Islet precursor cell (in vitro differentiated cells): ENCODE measurements around the gene SSBP4.
A peak's percentile ranks its signal among the peaks of the same experiment; 100 is the strongest.

Experiments
- DNase-seq: peaks from one replicate; pipeline ENCODE4 v3.0.0-alpha.2; 2018

The SSBP4 gene

DNA sequence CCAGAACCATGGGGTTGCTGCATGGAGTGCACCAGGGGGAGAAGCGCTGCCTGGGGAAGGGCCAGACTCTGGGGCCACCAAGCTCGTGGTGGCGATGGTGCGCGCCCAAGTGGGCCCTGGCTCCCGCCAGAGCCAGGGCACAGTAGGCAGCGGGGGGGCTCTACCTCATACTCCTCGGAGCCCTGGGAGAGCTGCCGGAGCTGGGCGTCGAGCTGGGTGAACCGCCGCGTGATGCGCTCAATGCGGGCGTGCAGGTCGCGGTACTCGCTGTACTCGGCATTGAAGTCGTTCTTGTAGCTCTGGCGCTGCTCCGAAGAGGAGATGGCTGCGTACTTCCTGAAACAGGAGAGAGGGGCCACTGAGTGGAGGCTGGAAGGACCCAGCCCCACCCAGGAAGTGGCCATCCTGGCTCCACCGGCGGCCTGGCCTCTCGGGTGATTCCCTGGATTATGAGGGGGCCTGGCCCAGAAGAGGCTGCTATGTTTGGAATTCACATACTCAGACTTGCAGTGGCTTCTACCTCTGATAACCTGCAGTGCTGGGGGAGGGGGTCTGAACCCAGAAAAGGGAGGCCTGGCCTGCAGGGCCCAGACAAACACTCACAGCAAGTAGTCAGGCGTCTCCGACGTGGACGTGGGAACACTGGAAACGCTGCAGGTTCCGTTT lies 27.1 kb downstream of the SSBP4 start:
- peak; percentile 68 for DNase-seq

DNA sequence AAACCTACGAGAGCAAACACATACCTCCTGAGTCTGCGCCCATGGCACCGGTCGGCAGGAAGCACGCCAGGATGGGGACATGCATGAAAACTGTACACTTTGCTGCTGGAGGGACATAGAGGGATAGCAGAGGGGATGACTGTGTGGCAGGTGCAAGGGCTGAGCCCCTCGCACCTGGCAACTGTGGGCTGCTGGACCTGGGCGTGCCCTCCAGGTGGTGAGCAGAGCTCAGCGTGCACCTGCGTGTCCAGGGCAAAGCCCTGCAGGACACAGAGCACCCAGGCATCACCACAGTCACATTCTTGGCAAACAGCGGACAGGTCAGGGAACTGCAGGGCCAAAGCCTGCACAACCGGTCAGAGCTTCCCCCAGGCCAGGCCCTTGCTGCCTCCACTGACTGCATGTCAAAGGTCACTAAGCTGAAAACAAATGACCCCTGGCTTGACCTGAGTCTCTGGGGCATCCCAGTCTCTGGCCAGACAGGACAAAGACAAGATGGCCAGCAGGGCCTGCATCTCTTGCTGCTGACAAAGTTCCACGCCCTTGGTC lies 27.7 kb downstream of the SSBP4 start:
- peak; percentile 73 for DNase-seq

DNA sequence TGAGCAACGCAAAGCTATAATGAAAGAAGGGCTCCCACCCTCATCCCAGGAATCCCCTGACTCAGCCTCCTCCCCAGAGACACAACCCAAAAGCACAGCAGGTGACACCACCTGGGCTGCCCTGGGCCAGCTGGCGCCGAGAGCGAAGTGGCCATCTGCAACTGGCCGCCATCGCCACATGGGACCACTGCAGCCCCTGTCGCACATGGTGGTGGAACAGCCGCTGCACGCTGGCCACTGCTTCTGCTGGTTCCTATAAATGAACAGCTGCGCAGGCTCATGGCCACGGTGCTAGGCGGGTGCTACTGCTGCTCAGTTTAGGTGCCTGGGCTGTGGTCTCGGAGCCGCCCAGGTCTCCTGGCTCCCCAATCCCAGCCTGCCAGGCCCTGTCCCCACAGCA lies 30.4 kb downstream of the SSBP4 start:
- DNase-seq: no peak

GRCh38 chr19:18450021-18450930 lies 31.1 kb downstream of the SSBP4 start:
- no peak for DNase-seq

DNA sequence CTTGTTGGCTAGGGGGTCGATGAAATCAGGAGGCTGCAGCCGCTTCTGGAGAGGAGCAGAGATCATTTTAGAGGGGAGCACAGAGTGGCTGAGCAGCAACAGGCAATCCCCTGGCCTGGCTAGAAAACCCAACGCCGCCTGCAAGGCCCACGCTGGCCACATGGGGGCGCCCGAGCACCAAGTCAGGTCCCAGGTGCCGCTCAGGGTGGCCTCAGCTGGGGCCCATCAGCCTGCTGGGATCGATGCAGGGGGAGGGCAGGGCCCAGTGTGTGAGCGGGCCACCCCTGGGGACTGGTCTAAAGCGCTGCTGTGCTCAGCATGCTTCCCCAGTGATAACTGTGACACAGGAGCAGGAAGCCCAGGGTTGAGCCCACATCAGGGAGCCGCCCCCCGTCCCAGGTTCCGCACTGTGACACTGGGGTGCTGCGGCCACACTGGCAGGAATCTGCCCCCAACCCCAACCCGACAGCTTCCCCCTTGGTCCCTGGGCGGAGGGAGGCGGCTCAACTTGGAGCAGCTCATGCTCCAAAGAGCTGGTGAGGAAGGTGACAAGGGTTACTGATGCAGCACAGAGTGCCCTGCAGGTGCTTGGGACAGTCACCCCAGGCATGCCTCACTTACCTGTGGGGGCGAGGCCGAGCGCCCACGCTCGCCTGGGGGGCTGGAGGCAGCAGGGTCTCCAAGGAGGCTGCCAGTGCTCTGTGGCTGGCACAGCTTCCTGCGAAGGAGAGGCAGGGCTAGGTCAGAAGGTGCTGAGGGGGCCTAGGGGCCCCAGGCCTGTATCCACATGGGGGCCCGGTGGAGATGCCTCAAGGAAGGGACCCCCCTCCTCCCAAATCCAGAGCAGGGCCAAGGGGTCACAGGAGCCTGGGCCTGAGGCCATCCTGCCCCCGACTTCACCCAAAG lies 32.0 kb downstream of the SSBP4 start:
- peak; percentile 91 for DNase-seq

- no peak for DNase-seq
Observed at GRCh38 chr19:18452386-18452785, 33.2 kb downstream of the SSBP4 start.

DNA sequence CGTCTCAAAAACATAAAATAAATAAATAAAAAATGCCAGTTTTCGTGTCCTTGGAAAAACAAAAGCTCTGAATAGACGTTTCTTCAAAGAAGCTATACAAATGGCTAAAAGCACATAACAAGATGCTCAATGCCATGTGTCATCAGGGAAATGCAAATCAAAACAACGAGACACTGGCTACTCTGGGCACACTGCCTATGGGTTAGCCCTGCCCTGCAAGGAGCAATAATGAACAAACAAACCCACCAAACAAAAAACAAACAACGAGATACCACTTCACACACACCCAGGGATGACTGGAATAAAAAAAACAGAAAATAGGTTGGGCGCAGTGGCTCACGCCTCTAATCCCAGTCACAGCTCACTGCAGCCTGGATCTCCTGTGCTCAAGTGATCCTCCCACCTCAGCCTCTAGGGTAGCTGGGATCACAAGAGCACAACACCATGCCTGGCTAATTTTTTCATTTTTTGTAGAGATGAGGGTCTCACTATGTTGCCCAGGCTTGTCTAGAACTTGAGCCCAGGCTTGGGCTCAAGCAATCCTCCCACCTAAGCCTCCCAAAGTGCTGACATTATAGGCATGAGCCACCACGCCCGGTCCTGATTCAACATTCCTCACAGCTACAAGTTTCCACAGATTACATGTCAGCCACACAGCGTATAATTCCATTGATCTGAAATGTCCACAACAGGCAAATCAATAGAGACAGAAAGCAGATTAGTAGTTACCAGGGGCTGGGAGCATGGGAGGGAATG lies 34.2 kb downstream of the SSBP4 start:
- no peak for DNase-seq

DNA sequence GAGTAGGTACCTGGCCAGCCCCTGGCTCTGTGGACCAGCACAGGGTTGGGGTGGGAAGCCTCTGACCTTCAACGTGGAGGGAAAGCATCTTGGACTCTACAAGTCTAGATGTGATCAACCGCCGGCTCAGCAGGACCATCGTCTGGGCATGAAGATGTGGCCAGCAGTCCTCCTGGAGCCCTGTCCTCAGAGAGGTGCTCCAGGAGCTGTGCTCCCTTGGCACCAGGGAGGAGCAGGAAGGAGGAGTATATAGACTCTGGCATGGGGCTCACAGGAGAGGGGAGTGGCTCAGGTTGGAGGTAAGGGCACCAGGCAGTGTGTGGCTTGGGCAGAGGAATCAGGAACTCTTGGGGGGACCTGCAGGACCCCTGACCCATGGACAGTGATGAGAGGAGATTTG lies 37.1 kb downstream of the SSBP4 start:
- no peak for DNase-seq

DNA sequence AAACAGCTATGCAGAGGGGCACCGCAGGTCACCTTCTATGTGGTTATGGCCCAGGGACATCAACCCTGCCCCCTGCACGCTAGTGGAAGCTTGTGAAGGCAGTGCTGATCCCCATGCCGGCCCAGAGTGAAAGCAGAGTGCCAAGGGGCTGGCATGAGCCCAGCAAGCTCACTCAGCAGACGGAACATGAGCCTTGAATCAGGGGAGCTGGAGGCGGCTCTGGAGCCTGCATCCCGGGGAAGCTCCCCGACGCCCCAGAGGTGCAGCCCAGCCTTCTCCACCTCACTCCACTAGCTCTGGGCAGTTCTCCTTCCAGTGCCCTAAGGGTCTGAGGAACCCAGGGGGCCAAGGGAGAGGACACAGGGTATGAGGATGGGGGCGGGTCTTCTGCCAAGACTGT lies 37.8 kb downstream of the SSBP4 start:
- no peak for DNase-seq

DNA sequence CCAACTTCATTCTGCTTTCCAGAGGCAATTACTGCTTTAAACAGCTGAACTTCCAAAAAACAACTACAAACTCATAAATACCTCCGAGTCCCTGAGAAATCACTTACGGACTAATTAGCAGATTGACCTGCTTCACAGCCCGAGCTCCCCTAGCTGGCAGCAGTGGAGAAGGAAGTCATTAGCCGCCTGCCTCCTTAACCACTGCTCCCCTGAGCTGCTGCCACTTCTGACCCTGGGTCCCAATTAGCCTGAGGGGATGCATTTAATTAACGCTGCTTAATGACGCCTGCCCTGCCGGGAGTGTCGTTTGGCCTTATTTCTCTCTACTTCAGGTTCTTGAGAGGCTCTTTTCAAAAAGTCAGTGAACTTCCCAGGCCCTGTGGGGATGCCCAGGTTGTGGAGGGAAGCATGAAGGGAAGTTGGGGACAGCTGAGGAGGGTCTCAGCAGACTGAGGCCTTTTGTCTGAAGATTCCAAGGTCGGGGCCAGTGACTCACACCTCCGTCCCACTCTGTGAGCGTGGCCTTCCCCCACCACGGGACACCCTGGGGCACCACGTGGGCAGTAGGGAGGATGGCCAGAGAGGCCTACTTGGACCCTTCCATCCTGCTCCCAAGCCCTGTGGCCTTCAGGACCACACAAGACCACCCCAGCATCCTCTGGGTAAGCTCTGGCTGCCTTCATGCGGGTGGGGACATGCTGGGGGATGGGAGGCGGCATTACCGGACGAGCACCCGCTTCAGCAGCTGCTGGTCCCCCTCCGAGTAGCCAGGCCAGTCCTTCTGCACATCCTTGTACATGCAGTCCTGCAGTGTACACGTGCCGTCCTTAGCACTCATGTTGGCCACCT lies 38.5 kb downstream of the SSBP4 start:
- DNase-seq: no peak

- no peak for DNase-seq
Observed at GRCh38 chr19:18460900-18461299, 41.7 kb downstream of the SSBP4 start.

DNA sequence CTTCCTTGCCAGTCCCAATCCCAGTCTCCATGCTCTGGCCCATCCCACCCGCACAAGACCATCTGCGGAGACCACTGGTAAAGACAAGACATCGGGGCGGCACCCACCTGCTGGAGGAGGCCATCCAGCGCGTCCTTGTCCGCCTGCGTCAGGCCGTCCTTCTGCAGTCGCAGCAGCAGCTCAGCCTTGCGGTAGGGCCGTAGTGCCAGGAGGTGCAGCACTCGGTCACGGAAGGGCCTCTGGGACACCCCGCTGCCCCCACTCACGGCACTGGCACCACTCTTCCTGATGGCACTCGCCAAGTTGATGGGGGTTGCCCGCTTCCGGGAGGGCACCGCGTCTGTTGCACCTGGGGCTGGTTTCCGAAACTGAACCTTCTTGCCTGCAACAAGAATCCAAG lies 42.3 kb downstream of the SSBP4 start:
- DNase-seq: no peak

DNA sequence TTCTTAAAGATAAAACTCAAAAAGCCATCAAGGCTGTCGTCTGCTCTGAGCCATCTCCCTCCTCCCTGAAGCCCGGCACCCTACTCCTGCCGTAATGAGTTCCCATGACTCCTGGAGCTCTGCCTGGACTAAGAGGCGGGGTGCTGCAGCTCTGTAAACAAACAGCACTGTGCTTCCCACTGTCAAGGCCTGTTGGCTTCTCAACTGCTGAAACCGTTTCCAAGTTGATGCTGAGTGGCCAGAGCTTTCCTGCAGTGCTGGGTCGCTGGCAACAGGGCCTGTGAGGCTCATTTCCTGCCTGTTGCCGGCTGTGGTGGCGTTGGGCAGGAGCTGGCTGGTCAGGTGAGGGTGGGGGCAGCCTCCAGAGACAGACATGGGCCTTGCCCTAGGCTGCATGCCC lies 45.4 kb downstream of the SSBP4 start:
- DNase-seq: no peak

DNA sequence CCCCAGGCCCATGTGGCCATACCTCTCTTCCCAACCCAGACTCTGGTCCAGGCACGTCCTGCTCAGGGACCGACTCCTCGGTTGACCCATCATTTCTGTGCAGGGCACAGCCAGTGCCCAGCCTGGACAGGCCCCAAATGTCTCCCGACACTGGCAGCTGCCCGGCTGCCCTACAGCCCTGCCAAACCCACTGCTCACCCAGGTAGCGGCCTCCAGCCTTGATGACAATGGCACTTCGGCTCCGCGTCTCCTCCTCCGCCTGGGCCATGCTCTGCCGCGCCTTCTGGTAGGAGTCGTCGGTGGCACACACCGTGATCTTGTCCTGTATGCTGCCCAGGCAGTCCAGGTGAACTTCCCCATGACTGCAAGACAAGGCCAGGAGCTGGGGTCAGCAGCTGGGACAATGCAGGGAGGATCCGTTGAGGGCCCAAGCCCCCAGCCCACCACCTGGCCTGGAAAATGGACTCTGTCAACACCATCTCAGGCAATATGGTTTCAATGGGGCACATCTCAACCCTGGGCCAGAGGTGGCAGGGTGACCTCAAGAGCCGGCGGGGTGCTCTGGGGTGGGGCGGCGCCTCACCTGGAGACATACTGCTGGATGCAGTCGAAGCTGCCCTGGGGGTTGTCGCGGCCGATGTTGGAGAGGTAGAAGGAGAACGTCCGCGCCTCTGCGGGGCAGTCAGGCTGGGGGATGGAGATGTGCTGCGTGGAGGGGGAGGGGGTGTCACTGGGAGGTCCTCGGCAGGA lies 46.2 kb downstream of the SSBP4 start:
- no peak for DNase-seq

- DNase-seq: no peak
Observed at GRCh38 chr19:18465964-18466339, 46.8 kb downstream of the SSBP4 start.

DNA sequence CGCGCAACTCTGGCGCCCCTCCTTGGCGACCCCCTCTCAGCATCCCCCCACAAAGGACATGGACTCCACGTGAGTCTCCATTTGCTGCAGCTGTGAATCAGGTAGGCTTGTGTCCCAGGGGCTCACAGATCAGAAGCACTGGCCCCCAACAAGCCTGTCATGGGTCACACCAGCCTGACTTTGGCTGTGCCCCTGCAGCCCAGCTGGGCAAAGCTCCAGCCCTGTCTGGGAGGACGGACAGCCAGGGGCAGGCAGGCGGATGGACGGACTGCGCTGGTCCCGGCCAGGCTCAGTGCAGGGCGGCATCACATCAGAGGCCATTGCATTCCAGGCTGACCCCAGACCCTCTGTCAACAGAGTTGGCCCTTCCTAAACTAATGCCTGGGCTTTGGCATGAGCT lies 47.2 kb downstream of the SSBP4 start:
- no peak for DNase-seq

GRCh38 chr19:18467978-18468377 lies 48.8 kb downstream of the SSBP4 start:
- no peak for DNase-seq

DNA sequence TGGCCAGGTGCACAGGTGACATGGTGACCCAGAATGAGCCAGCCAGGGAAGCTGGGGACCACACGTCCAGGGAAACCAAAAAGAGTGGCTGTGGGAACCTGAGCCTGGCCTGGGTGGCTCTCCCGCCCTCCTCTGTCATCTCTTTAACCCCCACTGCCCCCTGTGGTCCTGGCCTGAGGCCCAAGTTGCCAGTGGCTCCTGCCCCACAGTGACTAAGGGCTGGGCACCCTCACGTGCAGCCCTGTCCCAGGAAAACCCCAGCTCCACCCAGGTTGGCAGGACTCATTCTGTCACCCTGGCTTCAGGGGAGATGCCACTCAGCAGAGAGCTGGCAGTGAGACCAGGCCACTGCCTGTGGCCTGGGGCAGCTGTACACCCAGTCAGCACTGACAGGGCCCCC lies 49.3 kb downstream of the SSBP4 start:
- DNase-seq: no peak

DNA sequence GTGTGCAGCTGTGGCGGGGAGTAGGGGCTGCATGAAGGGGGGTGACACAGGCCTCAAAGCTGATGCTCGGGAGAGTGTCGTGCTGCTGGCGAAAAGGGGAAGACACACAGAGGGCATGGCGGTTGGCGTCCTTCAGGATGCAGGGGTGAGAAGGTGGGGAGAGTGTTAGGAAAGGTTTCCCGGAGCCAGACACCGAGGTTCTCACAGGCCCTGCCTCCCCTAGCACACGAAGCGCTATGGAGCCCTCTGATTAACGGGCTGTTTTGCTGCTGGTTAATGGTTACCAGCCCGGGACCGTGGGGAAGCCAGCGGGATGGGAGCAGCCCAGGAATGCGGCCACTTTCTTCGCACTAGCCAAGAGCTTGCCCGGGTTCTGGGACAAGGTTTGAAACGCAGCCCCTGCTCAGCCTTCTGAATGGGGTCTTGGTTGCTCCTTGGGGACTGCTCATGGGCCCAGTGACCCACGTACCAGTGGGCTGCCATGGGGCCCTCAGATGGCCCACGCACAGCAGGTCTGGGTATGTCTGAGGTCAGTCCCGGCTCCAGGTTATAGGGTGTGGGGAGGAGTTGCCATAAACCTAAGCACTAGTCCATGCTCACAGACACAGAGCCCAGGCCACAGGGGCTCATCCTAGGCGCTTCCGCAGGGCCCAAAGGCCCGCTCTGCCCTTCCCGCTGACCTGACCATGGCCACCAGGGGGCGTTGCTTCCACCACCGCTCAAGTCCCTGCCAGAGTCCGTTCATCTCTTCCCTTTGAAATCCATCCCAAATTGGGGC lies 50.1 kb downstream of the SSBP4 start:
- DNase-seq: peak; percentile 80

- DNase-seq: no peak
Observed at GRCh38 chr19:18470787-18471186, 51.6 kb downstream of the SSBP4 start.
